CD14-positive monocyte (primary cell): ENCODE measurements around the gene COX6A2. TPM values are rescaled to one million over a fixed set of nuclear protein-coding genes. Genes with fewer than 3 reads are reported as not detected.

Source experiments
- DNase-seq, 3 donors: peaks; one replicate each; pipeline ENCODE4 v3.0.0-alpha.2; 2011 to 2022
- H2AFZ ChIP-seq: 2 replicates; pipeline ENCODE4 v1.6.0; 2012; ENCODE audit warnings: mild to moderate bottlenecking, low read depth, low read length, inconsistent platforms; ENCODE audit not compliant: insufficient read depth, poor library complexity, severe bottlenecking
- H3K27ac ChIP-seq, 2 donors: 1 replicate in 1 of 2; 2 replicates in 1 of 2; pipeline ENCODE4 v1.5.1; 2012 to 2013; ENCODE audit warnings: low read length in 2 of 2, control low read depth in 1 of 2, inconsistent platforms in 1 of 2, low read depth in 1 of 2, mild to moderate bottlenecking in 1 of 2
- H3K27me3 ChIP-seq, 2 donors: one replicate each; pipeline versions ENCODE4 v1.6.0 to v1.6.1; 2011 to 2013; ENCODE audit warnings: low read length in 2 of 2; ENCODE audit not compliant: control insufficient read depth in 2 of 2, insufficient read depth in 2 of 2
- H3K36me3 ChIP-seq, 2 donors: replicated peaks in 1 of 2; 1 replicate in 1 of 2; 2 replicates in 1 of 2; pipeline versions ENCODE4 v1.5.1 to v1.6.1; 2012 to 2013; ENCODE audit warnings: low read length in 2 of 2, control low read depth in 1 of 2, inconsistent platforms in 1 of 2, mild to moderate bottlenecking in 1 of 2; ENCODE audit not compliant: insufficient read depth in 2 of 2, control insufficient read depth in 1 of 2
- H3K4me1 ChIP-seq, 2 donors: 1 replicate in 1 of 2; 2 replicates in 1 of 2; pipeline versions ENCODE4 v1.5.1 to v1.6.1; 2012 to 2013; ENCODE audit warnings: low read length in 2 of 2, control low read depth in 1 of 2, inconsistent platforms in 1 of 2, mild to moderate bottlenecking in 1 of 2, moderate library complexity in 1 of 2; ENCODE audit not compliant: insufficient read depth in 2 of 2, control insufficient read depth in 1 of 2
- H3K4me2 ChIP-seq: replicated peaks from 2 replicates; pipeline ENCODE3; 2012; ENCODE audit warnings: low read length, moderate library complexity, mild to moderate bottlenecking; ENCODE audit not compliant: poor library complexity, severe bottlenecking; ENCODE audit errors: extremely low read depth
- H3K4me3 ChIP-seq, 3 experiments: fragments of 200-600 bp in 1 of 3; sonication (generic) in 1 of 3; replicated peaks in 1 of 3; 1 replicate in 2 of 3; 2 replicates in 1 of 3; pipeline ENCODE4 v1.5.1; 2011 to 2013; ENCODE audit warnings: low read length in 3 of 3, mild to moderate bottlenecking in 3 of 3, control low read depth in 2 of 3, low read depth in 2 of 3, inconsistent platforms in 1 of 3, moderate library complexity in 1 of 3
- H3K79me2 ChIP-seq: 2 replicates; pipeline ENCODE4 v1.6.0; 2012; ENCODE audit warnings: mild to moderate bottlenecking, control low read depth, inconsistent platforms, low read length, moderate library complexity; ENCODE audit not compliant: insufficient read depth
- H3K9ac ChIP-seq: 2 replicates; pipeline ENCODE4 v1.6.0; 2017; ENCODE audit warnings: low read length, mild to moderate bottlenecking; ENCODE audit not compliant: insufficient read depth, poor library complexity, severe bottlenecking
- H3K9me3 ChIP-seq, 2 donors: replicated peaks in 1 of 2; 1 replicate in 1 of 2; 2 replicates in 1 of 2; pipeline versions ENCODE4 v1.5.1 to v1.6.1; 2012 to 2013; ENCODE audit warnings: low read length in 2 of 2, control low read depth in 1 of 2; ENCODE audit not compliant: control insufficient read depth in 1 of 2, insufficient read depth in 1 of 2
- H4K20me1 ChIP-seq: 2 replicates; pipeline ENCODE4 v1.6.0; 2012; ENCODE audit warnings: mild to moderate bottlenecking, low read length, control low read depth, moderate library complexity; ENCODE audit not compliant: insufficient read depth
- H3K27ac Mint-ChIP-seq, 7 donors: one replicate each; pipeline ENCODE4 v1.8.0; 2020; ENCODE audit warnings: mild to moderate bottlenecking in 7 of 7, mixed read lengths in 7 of 7, moderate library complexity in 6 of 7, inconsistent platforms in 2 of 7
- H3K27me3 Mint-ChIP-seq, 3 donors: one replicate each; pipeline ENCODE4 v1.8.0; 2021 to 2022; ENCODE audit warnings: low read depth in 3 of 3, mild to moderate bottlenecking in 3 of 3, mixed read lengths in 3 of 3, moderate library complexity in 3 of 3, inconsistent platforms in 1 of 3
- H3K36me3 Mint-ChIP-seq, 2 donors: one replicate each; pipeline ENCODE4 v1.8.0; 2020; ENCODE audit warnings: mixed read lengths in 2 of 2, inconsistent platforms in 1 of 2, mild to moderate bottlenecking in 1 of 2
- H3K4me1 Mint-ChIP-seq: one replicate; pipeline ENCODE4 v1.8.0; 2020; ENCODE audit warnings: mild to moderate bottlenecking, mixed read lengths
- H3K4me3 Mint-ChIP-seq, 2 donors: one replicate each; pipeline ENCODE4 v1.8.0; 2020; ENCODE audit warnings: mild to moderate bottlenecking in 2 of 2, mixed read lengths in 2 of 2, moderate library complexity in 1 of 2
- H3K9me3 Mint-ChIP-seq, 7 donors: one replicate each; pipeline ENCODE4 v1.8.0; 2020 to 2022; ENCODE audit warnings: mixed read lengths in 7 of 7, mild to moderate bottlenecking in 6 of 7, moderate library complexity in 6 of 7, inconsistent platforms in 2 of 7
- CTCF ChIP-seq: fragments of 200-600 bp; IDR thresholded peaks from one replicate; pipeline ENCODE4 v1.8.0; 2022; ENCODE audit warnings: antibody characterized with exemption, mild to moderate bottlenecking
- WGBS: methylation state at CpG from one replicate; pipeline ENCODE4 v1.1.5; 2013; ENCODE audit warnings: missing lambda C conversion rate; ENCODE audit not compliant: insufficient coverage; 5-methylcytosine and 5-hydroxymethylcytosine counted together
- intact Hi-C, 2 donors: fragments of 100-400 bp; cut with micrococcal nuclease; formaldehyde crosslinking; loops; one replicate each; pipeline versions ENCODE4 v1.15.0 to v1.15.1; 2023
- polyA plus RNA-seq, 3 donors: library from polyadenylated mRNA; depleted of rRNA in 1 of 3; unstranded in 2 of 3; stranded (reverse) in 1 of 3; fragments of 300-500 nt in 2 of 3; fragments of >200 nt in 1 of 3; fragmentation: Illumina TruSeq in 2 of 3; gene quantifications; 1 replicate in 2 of 3; 2 replicates in 1 of 3; pipeline ENCODE4 v1.2.3, GENCODE V29; 2012 to 2021

COX6A2 gene
- polyA plus RNA-seq, 3 donors: not detected

GRCh38 chr16:31403590-31404352 lies 24.4 kb downstream of the COX6A2 start:
- no peak for DNase-seq
- Histone ChIP-seq H4K20me1 (no peaks in the 10 kb centered on the region), H3K36me3 (no peaks in the 10 kb centered on the region), H3K4me2 (no peak overlapping the region), H3K9ac (no peak overlapping the region), H3K9me3 (peaks cover 0 to 4% of the 10 kb centered on the region in 2 donors), H3K27ac (no peak overlapping the region), H3K27me3 (no peaks in the 10 kb centered on the region), H3K4me3 (no peak overlapping the region), H2AFZ (peak overlapping the region; percentile 50), H3K79me2 (no peaks in the 10 kb centered on the region), H3K4me1 (peaks cover 29 to 30% of the 10 kb centered on the region in 2 donors)
- peaks cover 0 to 7% (median 2%) of the 10 kb centered on the region in 7 donors for H3K9me3 Mint-ChIP-seq
- peaks cover 29% of the 10 kb centered on the region for H3K4me1 Mint-ChIP-seq
- H3K36me3 Mint-ChIP-seq: no peaks in the 10 kb centered on the region
- WGBS: 96% methylated on average over 14 of the region's 21 CpGs
- intact Hi-C loops: no loop called here
- no peak overlapping the region for H3K27ac Mint-ChIP-seq
- no peak overlapping the region for H3K4me3 Mint-ChIP-seq
- no peak for TF ChIP-seq CTCF
- peaks cover 3 to 9% (median 4%) of the 10 kb centered on the region in 3 donors for H3K27me3 Mint-ChIP-seq

GRCh38 chr16:31402687-31403086 lies 25.5 kb downstream of the COX6A2 start:
- Mint-ChIP-seq H3K27me3 (peaks cover 2 to 8% (median 4%) of the 10 kb centered on the region in 3 donors), H3K27ac (no peak overlapping the region), H3K4me1 (peaks cover 39% of the 10 kb centered on the region), H3K36me3 (no peaks in the 10 kb centered on the region), H3K4me3 (no peak overlapping the region), H3K9me3 (peaks cover 0 to 7% (median 2%) of the 10 kb centered on the region in 7 donors)
- Histone ChIP-seq H3K4me2 (no peak overlapping the region), H3K4me3 (no peak overlapping the region), H3K79me2 (no peaks in the 10 kb centered on the region), H3K4me1 (peaks cover 37 to 40% of the 10 kb centered on the region in 2 donors), H3K27me3 (no peaks in the 10 kb centered on the region), H3K9ac (no peak overlapping the region), H2AFZ (no peak overlapping the region), H3K9me3 (peaks cover 0 to 4% of the 10 kb centered on the region in 2 donors), H3K36me3 (no peaks in the 10 kb centered on the region), H4K20me1 (no peaks in the 10 kb centered on the region), H3K27ac (no peak overlapping the region)
- intact Hi-C loops: no loop called here
- no peak for DNase-seq
- 83% methylated on average over 1 of the region's 1 CpG for WGBS
- TF ChIP-seq CTCF: no peak
